ENCODE data around the gene UTY.

The UTY gene

GRCh38 chrY:13361656-13362636, 117.9 kb downstream of the UTY start (continued):
- TF ChIP-seq ZNF670 (tag by site-specific recombination; IDR thresholded peaks at IDR 0.05; ENCODE audit: low read depth) (no peak), ZNF624 (tag by site-specific recombination; IDR thresholded peaks at IDR 0.05) (no peak), ZBTB11 (tag by site-specific recombination; conservative IDR thresholded peaks at IDR 0.05; ENCODE audit: low read depth) (no peak), ZNF274 (IDR thresholded peaks at IDR 0.05; ENCODE audit: low read length) (no peak), ZNF274 (tag by site-specific recombination; IDR thresholded peaks at IDR 0.05; ENCODE audit: borderline replicate concordance) (no peak), PRDM6 (tag by site-specific recombination; IDR thresholded peaks at IDR 0.05) (no peak), PRDM1 (tag by site-specific recombination; IDR thresholded peaks at IDR 0.05) (no peak)

DNA sequence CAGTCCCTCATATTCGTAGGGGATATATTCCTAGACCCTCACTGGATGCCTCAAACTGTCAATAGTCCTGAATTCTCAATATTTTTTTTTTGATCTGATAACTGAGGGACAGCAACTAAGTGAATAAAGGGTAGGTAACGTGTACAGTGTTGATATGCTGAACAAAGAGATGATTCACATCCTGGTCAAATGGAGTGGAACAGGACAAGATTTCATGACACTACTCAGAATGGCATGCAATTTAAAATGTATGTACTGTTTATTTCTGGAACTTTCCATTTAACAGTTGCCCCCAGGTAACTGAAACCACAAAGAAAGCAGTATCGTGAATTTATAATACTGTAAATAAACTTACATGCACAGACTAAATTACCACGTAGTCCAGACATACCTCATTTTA, 128.4 kb downstream of the UTY start:
- CTCF ChIA-PET: no interaction called here
- no peak overlapping the region for H3K4me3 ChIP-seq (ENCODE audit: low read depth, low read length)
- TF ChIP-seq ZNF394 (tag by site-specific recombination; IDR thresholded peaks at IDR 0.05; ENCODE audit: borderline replicate concordance): no peak
- TF ChIP-seq ZNF777 (tag by site-specific recombination; IDR thresholded peaks at IDR 0.05; ENCODE audit: borderline replicate concordance): no peak
- TF ChIP-seq ZFP37 (tag by site-specific recombination; IDR thresholded peaks at IDR 0.05): no peak
- TF ChIP-seq ZNF214 (tag by site-specific recombination; IDR thresholded peaks at IDR 0.05; ENCODE audit: borderline replicate concordance): no peak
- no peak for TF ChIP-seq ZNF555 (tag by site-specific recombination; conservative IDR thresholded peaks at IDR 0.05)
- TF ChIP-seq ZNF280C (tag by site-specific recombination; IDR thresholded peaks at IDR 0.05): no peak
- TF ChIP-seq ZNF292 (tag by site-specific recombination; IDR thresholded peaks at IDR 0.05; ENCODE audit: borderline replicate concordance, low read depth): no peak
- no peak for TF ChIP-seq ZBTB20 (tag by site-specific recombination; IDR thresholded peaks at IDR 0.05)
- TF ChIP-seq ZNF2 (tag by site-specific recombination; IDR thresholded peaks at IDR 0.05): no peak
- TF ChIP-seq ZNF585B (tag by site-specific recombination; IDR thresholded peaks at IDR 0.05): no peak
- TF ChIP-seq ZNF548 (tag by site-specific recombination; IDR thresholded peaks at IDR 0.05): no peak
- no peak for TF ChIP-seq ZNF362 (tag by site-specific recombination; IDR thresholded peaks at IDR 0.05)
- no peak for TF ChIP-seq ZIC2 (tag by site-specific recombination; IDR thresholded peaks at IDR 0.05)
- no peaks in the 10 kb centered on the region for H3K9me3 ChIP-seq (ENCODE audit: control insufficient read depth, insufficient read depth, low read depth, low read length)
- no peak overlapping the region for H3K27ac ChIP-seq (ENCODE audit: extremely low read depth, low read depth, low read length)
- POLR2A ChIA-PET: no interaction called here
- no peaks in the 10 kb centered on the region for H3K36me3 ChIP-seq (ENCODE audit: control insufficient read depth in 2 of 2, insufficient read depth in 1 of 2, low read length in 2 of 2)
- no peaks in the 10 kb centered on the region for H3K4me1 ChIP-seq (ENCODE audit: control insufficient read depth, insufficient read depth, low read length)
